Choroid plexus epithelial cell (primary cell): Measurements from ENCODE around the gene WASF2.
"Not testable (repeated sequence)": the region's sequence is repeated elsewhere in the genome, so short reads cannot be mapped to it uniquely, and the experiment has no call there.

Experiments used
- DNase-seq: peaks from one replicate; pipeline ENCODE4 v3.0.0-alpha.2; 2010; ENCODE audit warnings: low read depth
- H3K4me3 ChIP-seq: 2 replicates; pipeline ENCODE4 v1.5.1; 2011; ENCODE audit warnings: low read depth, mild to moderate bottlenecking, control low read depth, low read length, moderate library complexity
- CTCF ChIP-seq: conservative IDR thresholded peaks from 2 replicates; pipeline ENCODE4 v1.5.1; 2011; ENCODE audit warnings: low read depth, mild to moderate bottlenecking, control low read depth, inconsistent platforms, low read length, moderate library complexity

WASF2 gene

GRCh38 chr1:27394282-27394658 is 95.7 kb downstream of the WASF2 start:
- no peak for TF ChIP-seq CTCF
- no peak overlapping the region for H3K4me3 ChIP-seq
- DNase-seq, result no peak

DNA sequence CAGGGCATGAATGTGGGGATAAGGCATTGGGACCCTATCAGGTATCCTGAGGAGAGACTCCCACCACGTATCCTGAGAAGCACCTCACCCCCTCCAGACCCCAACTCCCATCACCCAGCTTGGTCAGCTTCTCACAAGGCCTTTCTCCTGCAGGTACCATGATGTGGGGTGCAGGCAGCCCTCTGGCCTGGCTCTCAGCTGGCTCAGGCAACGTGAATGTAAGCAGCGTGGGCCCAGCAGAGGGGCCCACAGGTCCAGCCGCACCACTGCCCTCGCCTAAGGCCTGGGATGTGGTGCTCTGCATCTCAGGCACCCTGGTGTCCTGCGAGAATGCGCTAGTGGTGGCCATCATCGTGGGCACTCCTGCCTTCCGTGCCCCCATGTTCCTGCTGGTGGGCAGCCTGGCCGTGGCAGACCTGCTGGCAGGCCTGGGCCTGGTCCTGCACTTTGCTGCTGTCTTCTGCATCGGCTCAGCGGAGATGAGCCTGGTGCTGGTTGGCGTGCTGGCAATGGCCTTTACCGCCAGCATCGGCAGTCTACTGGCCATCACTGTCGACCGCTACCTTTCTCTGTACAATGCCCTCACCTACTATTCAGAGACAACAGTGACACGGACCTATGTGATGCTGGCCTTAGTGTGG is 96.2 kb downstream of the WASF2 start:
- H3K4me3 ChIP-seq, result no peak overlapping the region

DNA sequence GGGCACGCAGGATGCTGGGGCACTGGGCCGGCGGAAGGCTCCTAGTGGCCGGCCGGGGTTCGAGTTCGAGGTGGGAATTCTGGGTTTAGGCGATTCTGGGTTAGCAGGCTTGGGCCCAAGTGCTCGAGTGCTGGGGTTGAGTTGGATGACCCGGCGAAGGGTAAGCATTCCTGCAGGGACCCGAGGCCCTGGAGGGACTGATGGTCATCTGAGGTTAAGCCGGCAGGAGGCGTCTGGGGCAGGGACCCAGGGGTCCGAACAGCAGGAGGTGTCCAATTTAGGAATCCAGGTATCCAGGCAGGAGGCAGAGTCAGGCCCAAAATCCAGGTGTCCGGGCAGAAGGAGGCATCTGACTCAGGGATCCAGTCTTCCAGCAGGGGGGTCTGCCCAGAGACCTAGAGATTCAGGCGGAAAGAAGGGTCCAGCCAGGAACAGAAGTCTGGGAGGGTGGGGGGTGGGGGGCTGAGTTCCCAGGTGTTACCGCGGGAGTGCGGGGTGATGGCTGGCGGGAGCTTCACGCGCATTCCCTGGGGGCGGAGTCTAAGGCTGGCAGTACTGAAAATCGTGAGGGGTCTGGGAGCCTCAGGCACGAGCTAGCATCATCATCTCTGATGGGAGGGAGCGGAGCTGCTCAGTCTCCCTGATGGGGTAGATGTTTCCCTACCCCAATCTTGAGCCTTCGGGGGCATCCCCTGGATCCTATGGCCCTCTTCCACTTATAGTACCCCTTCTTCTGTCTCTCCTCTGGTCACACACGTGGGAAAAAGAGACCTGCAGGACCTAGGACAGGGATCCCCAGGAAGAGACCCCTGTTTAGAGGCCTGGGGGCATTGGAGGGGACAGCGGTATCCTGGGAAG is 97.0 kb downstream of the WASF2 start:
- H3K4me3 ChIP-seq, result peak overlapping the region; percentile 59
- peak; percentile 19 for TF ChIP-seq CTCF
- DNase-seq, result no peak

More for the DNA sequence above, 96.2 kb downstream of the WASF2 start:
- no peak for TF ChIP-seq CTCF
- DNase-seq, result no peak

- H3K4me3 ChIP-seq, result peak within 1 kb of the TSS; percentile 59
- TF ChIP-seq CTCF, result peak; percentile 57
- DNase-seq, result peak; percentile 89
These were observed 97.7 kb downstream of the WASF2 start, which contains the start of gene GPR3 for GRCh38 chr1:27392096-27392777. Gene GPR3 (plus strand): TSS chr1:27392622. CDS start chr1:27393799, 1,177 bp downstream.

- TF ChIP-seq CTCF, result peak; percentile 13
- peak; percentile 55 for DNase-seq
- no peak overlapping the region for H3K4me3 ChIP-seq
These were observed 98.4 kb downstream of the WASF2 start for GRCh38 chr1:27391511-27392095.

DNA sequence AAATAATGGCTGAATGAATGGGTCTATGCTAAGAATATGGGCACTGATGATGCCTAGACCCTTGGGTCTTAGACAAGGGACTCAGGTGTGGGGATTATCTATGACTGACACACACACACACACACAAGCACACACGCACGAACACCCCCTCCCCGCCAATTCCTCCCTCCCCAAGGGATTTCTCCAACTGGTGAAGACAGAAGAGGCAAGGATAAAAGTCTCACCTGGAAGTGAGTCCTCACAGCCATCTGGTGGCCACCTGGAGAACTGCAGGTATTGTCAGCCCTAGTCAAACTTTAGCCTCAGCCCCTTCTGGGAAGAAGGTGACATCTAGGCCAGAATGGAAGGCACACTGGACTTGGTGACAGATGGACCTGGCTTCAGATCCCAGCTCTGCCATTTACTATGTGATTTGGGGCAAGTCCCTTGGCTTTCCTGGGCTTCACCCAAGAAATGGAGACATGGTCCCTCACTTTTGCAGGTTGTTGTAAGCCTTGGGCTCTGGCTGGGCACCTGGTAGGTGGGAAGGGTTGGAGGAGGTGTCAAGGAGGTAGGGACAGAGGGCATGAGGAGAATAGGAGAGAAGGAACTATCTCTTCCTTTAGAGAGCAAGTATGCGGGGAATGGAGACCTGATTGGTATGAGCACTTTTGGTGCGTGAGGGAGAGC is 101.5 kb downstream of the WASF2 start:
- DNase-seq, result peak; percentile 57
- TF ChIP-seq CTCF, result peak; percentile 92
- no peak overlapping the region for H3K4me3 ChIP-seq

GRCh38 chr1:27384797-27385196 is 105.2 kb downstream of the WASF2 start:
- H3K4me3 ChIP-seq, DNase-seq: not testable (repeated sequence)
